Endometrial microvascular endothelial cells (primary cell): Measurements from ENCODE around the gene UROC1. TPM values are rescaled to one million over a fixed set of nuclear protein-coding genes. Genes with fewer than 3 reads are reported as not detected.

Source experiments
- in situ Hi-C: cut with HindIII; loops from 2 replicates; pipeline ENCODE4 v1.10.0; 2017; ENCODE audit warnings: low sequenced_read_pairs, low pct_unique_long_range_greater_than_20kb; ENCODE audit errors: inconsistent ontology term
- total RNA-seq: library from RNA; depleted of rRNA; stranded (reverse); fragments of >200 nt; gene quantifications from one replicate; pipeline ENCODE4 v1.2.3, GENCODE V29; 2015; ENCODE audit errors: inconsistent ontology term

UROC1 gene
- total RNA-seq, 1 donor from 2014 or later = not detected

- in situ Hi-C loops = no loop called here
Measured at GRCh38 chr3:126548556-126549466, 31.2 kb upstream of the UROC1 start.

GRCh38 chr3:126547721-126548120 is 30.1 kb upstream of the UROC1 start:
- in situ Hi-C loops = no loop called here

- in situ Hi-C loops = no loop called here
Measured at GRCh38 chr3:126546549-126547239, 29.1 kb upstream of the UROC1 start.

- in situ Hi-C loops = no loop called here
Measured at GRCh38 chr3:126546013-126546412, 28.4 kb upstream of the UROC1 start.

GRCh38 chr3:126545544-126545943 is 28.0 kb upstream of the UROC1 start:
- in situ Hi-C loops = no loop called here

GRCh38 chr3:126544596-126545281 is 27.2 kb upstream of the UROC1 start:
- in situ Hi-C loops = no loop called here

GRCh38 chr3:126543457-126544061 is 26.0 kb upstream of the UROC1 start:
- in situ Hi-C loops = no loop called here

- in situ Hi-C loops = no loop called here
Measured at GRCh38 chr3:126542340-126543241, 25.0 kb upstream of the UROC1 start.

- in situ Hi-C loops = no loop called here
Measured at GRCh38 chr3:126541628-126542339, 24.2 kb upstream of the UROC1 start.

- in situ Hi-C loops = no loop called here
Measured at GRCh38 chr3:126540951-126541627, 23.5 kb upstream of the UROC1 start.

GRCh38 chr3:126540342-126540849 is 22.8 kb upstream of the UROC1 start:
- in situ Hi-C loops = no loop called here

- in situ Hi-C loops = no loop called here
Measured at GRCh38 chr3:126539558-126540250, 22.1 kb upstream of the UROC1 start.

- in situ Hi-C loops = no loop called here
Measured at GRCh38 chr3:126538966-126539365, 21.4 kb upstream of the UROC1 start.

- in situ Hi-C loops = no loop called here
Measured at GRCh38 chr3:126538316-126538715, 20.7 kb upstream of the UROC1 start.

- in situ Hi-C loops = no loop called here
Measured at GRCh38 chr3:126537730-126538281, 20.2 kb upstream of the UROC1 start.

- in situ Hi-C loops = no loop called here
Measured at GRCh38 chr3:126537116-126537729, 19.6 kb upstream of the UROC1 start.
